ENCODE data around the gene CCDC187. TPM values are rescaled to one million over a fixed set of nuclear protein-coding genes. Genes with fewer than 3 reads are reported as not detected.

CCDC187 gene
- total and polyA plus RNA-seq, 2 of the 4 experiments (the other 2 are of a cell fraction): not detected

DNA sequence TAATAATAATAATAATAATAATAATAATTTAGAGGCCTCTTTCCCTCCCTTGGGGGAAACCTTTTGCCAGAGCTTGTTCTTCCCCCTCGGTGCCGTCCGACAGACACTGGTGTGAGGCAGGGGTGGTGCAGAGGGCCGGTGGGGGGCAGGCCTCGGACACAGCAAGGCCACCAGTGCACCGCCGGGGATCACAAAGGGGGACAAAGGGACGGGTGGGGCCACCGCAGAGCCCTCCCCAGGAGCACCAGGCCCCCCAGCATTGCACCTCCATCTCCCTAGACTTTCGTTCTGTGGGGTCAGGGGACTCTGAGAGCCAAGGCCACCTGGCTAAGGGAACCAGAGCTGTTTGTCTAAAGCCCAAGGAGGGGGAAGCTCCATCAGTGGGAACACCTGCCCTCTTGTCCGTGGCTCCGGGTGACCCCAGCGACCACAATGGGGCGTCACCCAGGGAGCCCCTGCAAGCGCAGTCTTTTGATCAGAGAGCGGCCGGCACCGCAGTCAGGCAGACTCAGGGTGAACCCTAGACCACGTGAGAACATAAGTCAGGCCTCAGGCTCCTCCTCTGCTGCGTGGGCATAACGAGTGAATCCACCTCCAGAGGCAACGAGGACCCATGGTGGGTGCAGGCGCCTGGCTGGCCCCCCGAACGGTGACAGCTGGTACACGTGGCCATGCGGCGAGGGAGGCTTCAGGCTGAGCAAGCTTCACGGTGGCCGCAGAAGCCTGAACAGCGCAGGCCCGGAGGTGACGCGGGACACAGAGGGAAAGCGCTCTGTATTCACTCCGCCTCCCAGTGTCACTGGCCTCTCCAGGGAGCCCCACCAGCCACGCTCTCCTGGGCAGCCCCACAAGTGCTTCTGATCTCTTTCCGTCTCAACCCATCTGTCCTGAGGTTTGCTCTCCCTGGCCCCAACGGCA is 46.3 kb downstream of the CCDC187 start:
- Histone ChIP-seq H3K9ac (ENCODE audit: low read depth, low read length) (no peak overlapping the region), H2BK120ac (ENCODE audit: low read depth, low read length) (no peak overlapping the region), H4K20me1 (ENCODE audit: insufficient read depth, low read length) (no peaks in the 10 kb centered on the region), H2BK20ac (ENCODE audit: low read depth, low read length) (no peak overlapping the region), H3K14ac (replicated peaks; ENCODE audit: low read depth, low read length) (no peak overlapping the region), H3K79me1 (ENCODE audit: low read depth in 1 of 2, low read length in 2 of 2) (no peaks in the 10 kb centered on the region), H3K23ac (ENCODE audit: low read depth, low read length) (no peak overlapping the region), H2AK9ac (replicated peaks; ENCODE audit: low read depth, low read length, poor library complexity) (no peak overlapping the region), H2AK5ac (ENCODE audit: low read depth, low read length) (no peak overlapping the region), H3K4me2 (ENCODE audit: low read depth, low read length) (no peak overlapping the region), H3K36me3 (ENCODE audit: control insufficient read depth, insufficient read depth, low read length) (no peaks in the 10 kb centered on the region), H3K27ac (ENCODE audit: insufficient read depth, low read length) (no peak overlapping the region), H2AFZ (replicated peaks; ENCODE audit: low read length, poor library complexity) (peak overlapping the region; percentile 58), H3K18ac (ENCODE audit: low read depth, low read length) (no peak overlapping the region), H3K9me1 (ENCODE audit: insufficient read depth, low read length) (no peaks in the 10 kb centered on the region), H3K4me1 (ENCODE audit: control insufficient read depth, insufficient read depth, low read length) (peaks cover 5% of the 10 kb centered on the region), H3K4ac (ENCODE audit: low read depth, low read length) (no peak overlapping the region), H4K91ac (ENCODE audit: insufficient read depth, low read depth, low read length) (no peak overlapping the region), H3K9me3 (ENCODE audit: control insufficient read depth, insufficient read depth, low read length) (no peaks in the 10 kb centered on the region), H3K56ac (ENCODE audit: extremely low read depth, insufficient read depth, low read length) (no peak overlapping the region), H3K27me3 (ENCODE audit: control insufficient read depth, insufficient read depth, low read length) (peaks cover 33% of the 10 kb centered on the region), H2BK15ac (ENCODE audit: low read depth, low read length) (no peak overlapping the region), H4K5ac (ENCODE audit: low read depth, low read length) (no peak overlapping the region), H2BK5ac (ENCODE audit: low read depth, low read length, poor library complexity, severe bottlenecking) (no peak overlapping the region), H4K8ac (ENCODE audit: low read depth in 2 of 2, low read length in 2 of 2) (no peak overlapping the region), H3K4me3 (ENCODE audit: insufficient read depth, low read depth, low read length) (no peak overlapping the region)
- no peak for TF ChIP-seq CEBPB (IDR thresholded peaks at IDR 0.05; ENCODE audit: low read depth, low read length)
- TF ChIP-seq, protein P1, sequence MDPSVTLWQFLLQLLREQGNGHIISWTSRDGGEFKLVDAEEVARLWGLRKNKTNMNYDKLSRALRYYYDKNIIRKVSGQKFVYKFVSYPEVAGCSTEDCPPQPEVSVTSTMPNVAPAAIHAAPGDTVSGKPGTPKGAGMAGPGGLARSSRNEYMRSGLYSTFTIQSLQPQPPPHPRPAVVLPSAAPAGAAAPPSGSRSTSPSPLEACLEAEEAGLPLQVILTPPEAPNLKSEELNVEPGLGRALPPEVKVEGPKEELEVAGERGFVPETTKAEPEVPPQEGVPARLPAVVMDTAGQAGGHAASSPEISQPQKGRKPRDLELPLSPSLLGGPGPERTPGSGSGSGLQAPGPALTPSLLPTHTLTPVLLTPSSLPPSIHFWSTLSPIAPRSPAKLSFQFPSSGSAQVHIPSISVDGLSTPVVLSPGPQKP (IDR thresholded peaks at IDR 0.05; ENCODE audit: borderline replicate concordance, low read depth, low read length): no peak
- TF ChIP-seq FOS (IDR thresholded peaks at IDR 0.05; ENCODE audit: low read depth, low read length): no peak
- TF ChIP-seq RAD21 (IDR thresholded peaks at IDR 0.05; ENCODE audit: low read length): no peak
- TF ChIP-seq RCOR1 (IDR thresholded peaks at IDR 0.05; ENCODE audit: insufficient replicate concordance, low read length): no peak
- TF ChIP-seq SMC3 (IDR thresholded peaks at IDR 0.05; ENCODE audit: low read depth, low read length): no peak
- TF ChIP-seq CTCF (conservative IDR thresholded peaks at IDR 0.05; ENCODE audit: low read depth, low read length): no peak
- TF ChIP-seq CHD1 (IDR thresholded peaks at IDR 0.05; ENCODE audit: low read depth, low read length): no peak
- TF ChIP-seq MAFK (IDR thresholded peaks at IDR 0.05; ENCODE audit: low read depth, low read length): no peak
- no peak for TF ChIP-seq POLR2A (IDR thresholded peaks at IDR 0.05; ENCODE audit: low read depth, low read length)
- TF ChIP-seq RFX5 (IDR thresholded peaks at IDR 0.05; ENCODE audit: low read depth, low read length): no peak
- no peak for TF ChIP-seq MAZ (IDR thresholded peaks at IDR 0.05; ENCODE audit: borderline replicate concordance, low read depth, low read length)
- 75% methylated on average over 24 of the region's 39 CpGs; no CpG with 5 or more reads in 1 of the 2 experiments for WGBS, 2 experiments (ENCODE audit: extremely low coverage in 2 of 2, insufficient read length in 1 of 2)
- no peak for DNase-seq
- BruUV-seq (replicated peaks): no TSS peak
- ChIA-PET POLR2A (ENCODE audit: unreplicated experiment) (no interaction called here), CTCF (no interaction called here)
- dilution Hi-C loops (cut with HindIII; ENCODE audit: low sequenced_read_pairs, unreplicated experiment): no loop called here
- ATAC-seq (ENCODE audit: low read depth): no peak
- intact Hi-C loops (cut with micrococcal nuclease): no loop called here
- in situ Hi-C loops (cut with MboI; ENCODE audit: low sequenced_read_pairs): no loop called here
